MG63 (cell line): ENCODE results near the gene TSHZ3. TPM values are rescaled to one million over a fixed set of nuclear protein-coding genes. Genes with fewer than 3 reads are reported as not detected.

Experiments
- DNase-seq: peaks from one replicate; pipeline ENCODE4 v3.0.0-alpha.2; 2020
- H3K27me3 ChIP-seq: fragments of 250-450 bp; sonication (Bioruptor Pico); 2 replicates; pipeline ENCODE4 v1.5.1; 2020; ENCODE audit warnings: mild to moderate bottlenecking, moderate library complexity
- H3K36me3 ChIP-seq: fragments of 250-450 bp; sonication (Bioruptor Pico); 2 replicates; pipeline ENCODE4 v1.5.1; 2020; ENCODE audit warnings: mild to moderate bottlenecking, moderate library complexity
- H3K4me3 ChIP-seq: fragments of 250-450 bp; sonication (Bioruptor Pico); 2 replicates; pipeline ENCODE4 v1.5.1; 2020; ENCODE audit warnings: mild to moderate bottlenecking, moderate library complexity
- H3K9me3 ChIP-seq: fragments of 250-450 bp; sonication (Bioruptor Pico); 2 replicates; pipeline ENCODE4 v1.5.1; 2020; ENCODE audit warnings: mild to moderate bottlenecking, moderate library complexity
- total RNA-seq: library from RNA; depleted of rRNA; stranded (reverse); fragments of >200 nt; shearing (Covaris generic); gene quantifications from 2 replicates; pipeline ENCODE4 v1.2.3, GENCODE V29; 2014; ENCODE audit warnings: low replicate concordance

The TSHZ3 gene
- total RNA-seq, 1 experiment from 2014 or later, result 2.6 TPM

DNA sequence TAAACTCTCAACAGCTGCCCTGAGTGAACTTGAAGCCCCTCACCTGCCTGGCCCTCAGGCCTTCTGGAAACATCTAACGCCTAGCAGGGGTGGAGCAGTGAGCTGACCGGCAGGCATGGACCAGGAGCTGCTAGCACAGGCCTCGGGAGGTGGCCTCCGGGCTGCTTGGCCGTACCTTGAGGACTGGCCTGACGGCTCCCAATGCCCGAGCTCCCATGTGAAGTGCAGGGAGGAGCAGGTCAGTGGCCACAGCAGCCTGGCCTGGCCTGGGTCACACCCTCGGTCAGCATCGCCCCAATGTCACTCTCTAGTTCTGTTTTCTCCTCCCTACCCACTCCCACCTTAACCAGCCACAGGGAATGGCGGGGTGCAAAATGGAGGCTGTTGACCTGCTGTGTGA is 19.0 kb downstream of the TSHZ3 start:
- Histone ChIP-seq H3K4me3 (no peak overlapping the region), H3K36me3 (peaks cover 10% of the 10 kb centered on the region), H3K9me3 (no peaks in the 10 kb centered on the region), H3K27me3 (no peaks in the 10 kb centered on the region)
- DNase-seq, result no peak

DNA sequence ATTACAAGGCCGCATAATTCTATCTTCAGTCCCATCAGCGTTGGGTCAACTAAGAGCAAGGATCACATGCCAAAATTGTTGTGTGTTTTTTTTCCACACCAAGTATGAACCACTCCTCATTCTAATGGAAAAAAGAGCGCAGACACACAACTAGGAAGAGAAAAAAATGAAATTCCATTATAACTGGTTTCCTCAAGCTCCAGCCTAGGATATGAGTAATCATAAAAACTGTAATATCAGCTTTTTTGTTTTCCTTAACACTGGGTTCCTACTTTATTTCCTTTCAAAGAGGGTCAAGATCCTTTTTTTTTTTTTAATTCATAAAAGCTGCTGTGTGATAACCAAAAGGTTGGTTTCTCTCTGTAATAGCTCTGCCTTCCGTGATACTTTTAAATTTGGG is 19.4 kb downstream of the TSHZ3 start:
- peaks cover 11% of the 10 kb centered on the region for H3K36me3 ChIP-seq
- H3K27me3 ChIP-seq, result no peaks in the 10 kb centered on the region
- no peak overlapping the region for H3K4me3 ChIP-seq
- H3K9me3 ChIP-seq, result no peaks in the 10 kb centered on the region
- no peak for DNase-seq

DNA sequence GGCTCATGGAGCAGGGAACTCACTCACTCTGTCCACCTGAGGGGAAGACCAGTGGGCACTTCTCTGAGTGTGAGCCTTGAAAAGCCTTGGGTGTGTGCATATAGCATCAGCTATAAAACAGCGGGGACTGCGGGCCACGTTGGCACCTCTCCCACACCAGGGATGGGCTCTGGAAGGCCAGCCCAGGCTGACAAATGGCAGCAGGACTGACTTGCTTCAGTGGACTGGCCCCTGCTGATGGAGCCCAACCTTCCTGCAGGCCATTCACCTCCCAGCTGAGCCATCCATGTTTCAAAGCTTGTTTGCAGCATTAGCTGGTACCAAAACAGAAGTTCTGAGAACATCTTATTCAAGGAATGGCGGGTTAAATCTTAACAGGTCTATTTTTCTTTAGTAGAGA is 21.0 kb downstream of the TSHZ3 start:
- H3K27me3 ChIP-seq, result no peaks in the 10 kb centered on the region
- peaks cover 11% of the 10 kb centered on the region for H3K36me3 ChIP-seq
- DNase-seq, result no peak
- no peak overlapping the region for H3K4me3 ChIP-seq
- no peaks in the 10 kb centered on the region for H3K9me3 ChIP-seq

DNA sequence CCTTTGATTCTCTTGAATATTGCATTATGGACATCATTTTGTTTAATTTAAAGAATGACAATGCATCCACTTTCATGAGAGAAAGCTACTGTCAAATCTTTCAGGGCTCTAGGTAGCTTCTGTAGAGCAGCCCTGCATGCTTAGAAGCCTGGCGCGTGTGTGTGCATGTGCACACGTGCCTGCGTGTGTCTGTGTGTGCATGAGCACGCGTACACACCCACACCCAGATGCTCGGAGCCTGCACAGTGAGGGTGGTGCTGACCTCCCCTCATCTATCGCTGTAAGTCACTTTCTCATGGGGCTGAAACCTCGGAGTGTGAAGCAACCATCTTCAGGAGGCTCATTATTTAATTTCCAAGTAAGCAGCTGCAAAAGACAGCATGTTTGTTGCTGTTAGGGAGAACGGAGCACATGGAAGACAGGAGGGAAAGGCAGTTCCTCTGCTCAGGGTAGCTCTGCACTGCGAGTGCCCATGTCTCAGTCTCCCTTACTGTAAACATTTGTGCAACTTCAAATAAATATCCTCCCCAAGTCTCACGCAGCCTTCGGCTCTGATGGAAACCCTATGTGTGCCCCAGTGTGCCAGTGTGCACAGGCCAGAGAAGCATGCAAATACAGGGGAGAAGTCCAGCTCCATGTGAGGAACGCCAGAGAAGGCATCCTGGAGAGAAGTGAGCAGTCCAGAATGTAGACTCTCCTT is 22.8 kb downstream of the TSHZ3 start:
- Histone ChIP-seq H3K36me3 (peaks cover 19% of the 10 kb centered on the region), H3K27me3 (no peaks in the 10 kb centered on the region), H3K9me3 (no peaks in the 10 kb centered on the region), H3K4me3 (no peak overlapping the region)
- no peak for DNase-seq

DNA sequence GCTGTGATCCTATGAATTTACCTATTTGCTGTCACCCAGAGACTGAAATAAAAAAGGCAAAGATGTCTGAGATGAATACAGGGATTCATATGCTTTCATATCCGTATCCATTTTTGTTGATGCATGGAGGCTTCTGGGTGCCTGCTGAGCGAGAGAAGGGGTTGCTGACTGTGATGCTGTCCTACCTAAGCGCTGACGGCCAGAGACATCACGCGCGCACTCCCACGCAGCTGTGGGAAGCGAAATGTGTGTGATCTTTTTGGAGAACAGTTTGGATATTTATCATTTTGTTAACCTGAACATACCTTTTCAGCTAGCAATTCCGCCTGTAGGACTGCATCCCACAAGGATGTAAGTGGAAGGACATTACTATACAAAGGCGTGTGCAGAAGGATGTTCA is 23.9 kb downstream of the TSHZ3 start:
- H3K9me3 ChIP-seq, result no peaks in the 10 kb centered on the region
- H3K4me3 ChIP-seq, result no peak overlapping the region
- DNase-seq, result no peak
- H3K27me3 ChIP-seq, result no peaks in the 10 kb centered on the region
- H3K36me3 ChIP-seq, result peaks cover 17% of the 10 kb centered on the region

DNA sequence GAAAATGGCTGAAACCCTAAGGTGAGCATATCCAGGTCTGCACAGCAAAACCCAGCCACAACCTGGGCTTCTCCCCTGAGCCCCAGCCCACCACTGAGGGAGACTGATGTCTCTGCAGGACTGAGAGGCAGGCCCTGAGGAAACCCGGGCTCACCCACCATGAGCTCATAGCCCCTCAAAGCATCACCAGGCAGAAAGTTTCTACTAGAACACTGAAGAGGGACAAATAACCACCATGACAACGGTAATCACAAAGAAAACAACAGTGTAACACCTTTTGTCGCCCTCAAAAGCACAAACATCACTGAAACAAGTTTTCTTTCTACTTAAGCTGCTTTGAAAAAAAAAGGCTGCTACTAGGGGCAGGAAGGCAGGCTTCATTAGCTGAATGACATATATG is 29.8 kb downstream of the TSHZ3 start:
- no peak for DNase-seq
- peaks cover 9% of the 10 kb centered on the region for H3K36me3 ChIP-seq

DNA sequence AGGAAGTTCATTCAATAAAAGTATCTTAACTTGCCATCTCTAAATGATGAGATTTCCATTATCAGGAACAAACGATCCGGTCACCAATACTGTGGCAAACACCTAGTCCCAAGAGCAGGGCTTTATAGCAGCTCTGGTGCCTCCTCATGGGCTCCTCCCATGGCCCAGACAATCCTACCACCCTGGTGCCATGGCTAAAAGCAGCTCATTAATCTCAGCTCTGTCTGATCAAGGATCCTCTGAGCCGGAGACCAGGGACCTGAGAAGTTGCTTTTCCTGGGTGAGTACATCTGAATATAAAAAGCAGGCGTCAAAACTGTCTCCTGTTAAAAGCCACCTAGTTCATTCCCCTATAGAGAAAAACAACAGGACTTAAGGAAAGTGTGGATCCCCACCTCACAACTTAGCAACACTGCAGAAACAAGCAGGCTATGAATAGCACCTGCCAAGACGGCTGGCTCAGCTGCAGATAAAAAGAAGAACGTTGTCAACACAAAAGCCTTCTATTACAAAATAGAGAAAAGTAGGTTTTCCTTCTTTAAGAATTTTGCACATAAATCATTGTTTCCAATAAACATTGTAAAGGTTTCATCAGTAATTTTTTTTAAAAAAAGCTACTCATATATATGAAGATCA is 30.3 kb downstream of the TSHZ3 start:
- DNase-seq, result no peak
- no peaks in the 10 kb centered on the region for H3K27me3 ChIP-seq
- H3K36me3 ChIP-seq, result peaks cover 9% of the 10 kb centered on the region
- no peaks in the 10 kb centered on the region for H3K9me3 ChIP-seq
- H3K4me3 ChIP-seq, result no peak overlapping the region

More for the DNA sequence above, 29.8 kb downstream of the TSHZ3 start:
- no peaks in the 10 kb centered on the region for H3K9me3 ChIP-seq
- H3K4me3 ChIP-seq, result no peak overlapping the region
- H3K27me3 ChIP-seq, result no peaks in the 10 kb centered on the region

DNA sequence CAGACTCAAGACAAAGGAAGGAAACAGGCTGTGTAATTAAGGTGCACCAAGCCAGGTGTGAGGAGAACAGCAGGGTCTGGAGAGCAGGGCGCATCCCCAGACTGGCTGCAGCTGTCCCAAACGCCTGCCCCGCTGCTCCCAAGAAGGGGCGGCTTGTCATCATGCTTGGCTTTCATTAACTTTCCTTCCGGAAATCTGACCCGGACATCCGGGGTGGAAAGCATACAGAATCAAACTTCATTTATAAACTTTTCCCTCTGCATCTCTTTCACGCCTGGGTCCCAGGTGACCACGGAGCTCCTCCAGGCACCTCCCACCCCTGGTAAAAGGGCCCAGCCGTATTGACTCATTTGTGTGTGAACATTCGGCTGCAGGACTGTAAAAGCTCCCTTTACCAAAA is 31.7 kb downstream of the TSHZ3 start:
- no peak for DNase-seq
- Histone ChIP-seq H3K27me3 (no peaks in the 10 kb centered on the region), H3K9me3 (no peaks in the 10 kb centered on the region), H3K36me3 (peaks cover 6% of the 10 kb centered on the region), H3K4me3 (no peak overlapping the region)

DNA sequence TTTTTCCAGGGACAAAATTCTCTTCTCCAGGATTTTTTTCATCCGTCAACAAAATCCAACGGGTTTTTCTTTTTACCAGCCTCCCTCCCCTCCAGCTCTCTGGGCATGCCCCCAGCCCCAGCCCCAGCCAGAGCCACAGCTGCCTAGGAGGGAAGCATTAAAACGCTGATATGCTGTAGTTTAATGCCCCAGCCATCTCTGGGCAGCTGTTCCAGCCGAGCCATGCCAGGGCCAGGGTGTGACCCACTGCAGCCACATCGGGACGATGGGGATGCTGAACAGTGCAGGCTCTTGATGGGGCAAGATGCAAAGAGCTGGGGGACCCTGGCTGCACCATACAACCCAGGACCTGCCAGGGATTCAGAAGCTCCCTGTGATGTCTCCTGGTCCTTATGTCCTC is 32.1 kb downstream of the TSHZ3 start:
- no peaks in the 10 kb centered on the region for H3K27me3 ChIP-seq
- no peak for DNase-seq
- H3K36me3 ChIP-seq, result peaks cover 3% of the 10 kb centered on the region
- no peak overlapping the region for H3K4me3 ChIP-seq
- H3K9me3 ChIP-seq, result no peaks in the 10 kb centered on the region

DNA sequence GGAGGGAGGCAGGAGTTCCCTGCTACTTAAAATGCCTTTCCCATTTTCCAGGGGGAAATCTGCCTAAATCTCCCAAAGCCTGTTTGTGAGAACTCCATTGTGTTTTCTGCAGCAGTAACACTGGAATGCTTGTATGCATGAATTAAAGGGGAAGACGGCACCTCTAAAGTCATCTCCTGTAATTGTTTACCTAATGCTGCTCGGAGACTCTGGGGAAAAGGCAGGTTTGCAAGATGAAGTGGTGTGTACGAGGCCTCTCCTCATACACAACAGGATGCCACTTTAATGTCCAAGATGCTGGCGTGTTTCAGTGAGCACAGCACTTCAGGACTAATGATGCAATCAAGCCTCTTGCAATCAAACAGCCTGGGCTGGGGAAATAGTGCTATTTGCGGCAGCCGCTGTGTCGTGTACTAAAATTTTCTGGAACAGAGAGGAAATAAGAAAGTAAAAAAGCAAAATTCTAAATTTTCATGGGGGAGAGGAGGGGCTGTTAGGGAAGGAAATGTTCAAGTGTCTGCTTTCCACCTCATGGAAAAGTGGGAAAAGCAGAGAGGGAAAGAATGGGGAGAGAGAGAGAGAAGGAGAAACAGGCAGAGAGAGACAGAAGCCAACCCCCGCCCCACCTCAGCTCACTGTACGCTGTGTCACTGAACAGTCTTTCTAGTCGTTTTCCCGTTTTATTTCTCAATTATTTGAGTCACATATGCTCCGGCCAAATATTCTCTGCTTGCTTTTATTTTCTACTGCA is 32.9 kb downstream of the TSHZ3 start:
- no peaks in the 10 kb centered on the region for H3K27me3 ChIP-seq
- H3K36me3 ChIP-seq, result peaks cover 8% of the 10 kb centered on the region
- no peak overlapping the region for H3K4me3 ChIP-seq
- H3K9me3 ChIP-seq, result no peaks in the 10 kb centered on the region
- peak; percentile 53 for DNase-seq

DNA sequence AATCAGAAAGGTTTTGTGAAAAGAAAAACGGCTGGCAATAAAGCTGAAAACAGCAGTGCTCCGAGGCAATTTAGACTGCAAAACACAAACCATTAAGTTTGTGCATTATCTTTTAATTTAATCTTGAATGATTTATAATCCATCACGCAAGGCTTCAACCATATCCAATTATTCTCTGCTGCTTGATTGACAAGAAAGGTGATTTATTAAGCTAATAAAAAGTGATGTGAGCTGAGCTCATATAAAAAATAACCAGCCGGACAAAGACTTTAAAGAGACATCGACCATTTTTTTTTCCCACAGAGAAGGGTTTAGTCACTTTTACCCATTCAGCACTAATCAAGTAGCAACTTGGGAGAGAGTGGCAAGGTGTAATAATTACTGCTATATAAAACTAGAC is 33.6 kb downstream of the TSHZ3 start:
- Histone ChIP-seq H3K36me3 (peaks cover 11% of the 10 kb centered on the region), H3K27me3 (no peaks in the 10 kb centered on the region), H3K9me3 (no peaks in the 10 kb centered on the region), H3K4me3 (no peak overlapping the region)
- DNase-seq, result no peak

DNA sequence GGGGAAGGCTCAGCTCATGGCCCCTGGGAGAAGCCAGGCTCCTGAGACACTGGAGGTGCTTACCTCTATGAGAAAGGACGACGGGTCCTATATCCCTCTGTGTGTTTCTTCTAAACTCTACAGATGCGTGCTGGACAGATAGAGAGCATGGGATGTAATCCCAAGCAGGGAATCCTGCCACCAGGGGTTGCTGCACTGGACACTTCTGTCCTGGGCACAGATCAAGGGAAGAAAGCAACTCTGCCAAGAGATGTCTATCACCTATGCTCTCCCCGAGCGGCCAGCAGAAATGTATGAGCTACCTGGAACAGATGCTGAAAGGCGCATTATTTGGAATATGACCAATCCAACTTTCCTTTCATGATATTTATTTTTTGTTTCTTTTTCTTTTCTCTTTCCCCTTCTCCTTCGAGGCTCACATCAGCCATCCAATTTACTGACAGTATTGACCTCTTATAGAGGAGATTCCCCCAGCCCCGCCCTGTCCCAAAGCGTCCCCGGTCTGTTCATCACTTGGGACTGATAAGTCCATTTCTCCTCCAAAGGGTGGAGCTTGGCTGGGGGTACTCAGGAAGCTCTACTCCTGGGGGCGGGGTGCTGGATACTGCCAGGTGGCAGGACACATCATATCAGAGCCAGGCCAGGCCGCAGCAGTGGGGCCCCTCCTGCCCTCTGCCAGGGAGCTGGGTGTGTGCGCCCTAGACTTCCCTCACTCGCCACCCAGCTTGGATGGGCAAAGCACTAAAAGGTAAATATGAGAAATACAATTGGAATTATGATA is 34.2 kb downstream of the TSHZ3 start:
- Histone ChIP-seq H3K4me3 (no peak overlapping the region), H3K27me3 (no peaks in the 10 kb centered on the region), H3K9me3 (no peaks in the 10 kb centered on the region), H3K36me3 (peaks cover 12% of the 10 kb centered on the region)
- no peak for DNase-seq

DNA sequence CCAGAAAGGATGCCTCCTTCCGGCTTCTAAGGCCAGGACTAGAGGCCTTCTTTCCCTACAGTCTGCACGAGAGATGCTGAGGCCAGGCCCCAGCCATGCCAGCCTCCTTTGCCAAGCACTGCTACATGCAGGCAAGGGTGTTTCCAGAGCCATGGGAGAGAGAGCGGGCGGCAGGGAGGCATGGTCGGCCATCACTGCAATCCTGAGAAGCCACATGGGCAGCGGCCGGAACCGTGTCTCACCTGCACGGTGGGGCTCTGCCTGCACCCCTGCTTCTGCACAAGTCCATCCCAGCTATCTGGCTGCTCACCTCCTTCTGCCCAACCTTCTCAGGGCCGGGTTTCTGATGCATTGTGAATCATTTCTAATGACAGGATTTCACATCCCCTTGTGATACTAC is 35.1 kb downstream of the TSHZ3 start:
- Histone ChIP-seq H3K27me3 (no peaks in the 10 kb centered on the region), H3K9me3 (no peaks in the 10 kb centered on the region), H3K36me3 (peaks cover 13% of the 10 kb centered on the region), H3K4me3 (no peak overlapping the region)
- no peak for DNase-seq

DNA sequence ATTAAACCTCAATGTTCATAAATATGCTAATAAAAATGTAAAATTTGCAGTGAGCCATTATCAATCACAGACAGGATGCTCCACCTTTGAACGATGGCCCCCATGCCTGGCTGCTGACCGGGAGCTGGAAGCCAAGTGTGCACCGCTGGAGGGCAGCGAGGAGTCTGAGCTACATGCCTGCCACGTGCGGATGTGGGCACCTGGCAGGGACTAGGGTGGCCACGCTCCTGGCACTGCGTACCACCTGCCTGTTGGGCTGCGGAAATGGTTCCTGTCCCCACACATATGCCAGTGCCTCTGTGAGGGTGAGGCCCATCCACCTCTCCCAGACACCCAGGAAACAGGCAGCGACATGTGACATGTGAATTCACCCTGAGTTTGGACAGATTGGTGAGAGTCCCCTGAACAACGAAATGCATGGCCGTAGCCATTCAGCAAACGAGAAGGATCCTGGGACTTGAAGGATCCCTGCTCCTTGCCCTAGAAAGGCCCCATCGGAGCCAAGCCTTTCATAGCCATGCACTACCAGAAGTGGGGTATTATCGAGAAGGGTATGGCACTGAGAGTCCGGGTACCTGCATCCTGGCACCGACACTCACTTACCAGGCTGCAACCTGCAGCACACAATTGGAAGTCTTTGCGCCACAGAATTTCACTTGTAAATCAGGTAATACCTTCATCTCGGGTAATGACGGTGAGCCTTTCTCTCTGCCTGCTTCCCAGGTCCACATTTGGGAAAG is 35.8 kb downstream of the TSHZ3 start:
- H3K36me3 ChIP-seq, result peaks cover 13% of the 10 kb centered on the region
- no peak overlapping the region for H3K4me3 ChIP-seq
- H3K9me3 ChIP-seq, result no peaks in the 10 kb centered on the region
- H3K27me3 ChIP-seq, result no peaks in the 10 kb centered on the region
- no peak for DNase-seq

DNA sequence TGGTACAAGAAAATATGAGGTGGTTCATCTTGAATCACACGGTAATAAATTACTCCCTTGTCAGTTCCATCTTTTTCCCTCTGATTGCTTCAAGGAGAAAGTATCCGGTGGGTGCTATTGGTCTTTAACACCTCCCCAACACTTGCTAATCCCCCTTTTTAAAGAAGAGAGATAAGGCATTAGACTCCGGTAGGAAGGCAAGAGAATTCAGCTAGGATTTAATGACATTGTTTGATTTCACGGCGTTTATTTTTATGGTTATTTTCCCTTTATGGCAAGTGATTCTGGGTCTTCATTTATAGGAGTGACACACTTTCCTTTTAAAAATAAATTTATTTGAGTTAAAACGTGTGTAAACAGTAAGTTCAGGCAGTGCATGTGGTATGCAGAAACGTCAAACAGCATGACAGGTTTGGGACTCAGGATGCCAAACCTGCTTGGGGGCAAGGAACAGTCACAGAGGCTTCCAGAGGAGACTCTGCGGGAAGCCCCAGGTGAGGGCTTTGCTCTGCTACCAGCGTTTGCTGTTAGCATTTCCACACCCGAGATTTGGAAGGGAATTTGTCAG is 36.5 kb downstream of the TSHZ3 start:
- H3K4me3 ChIP-seq, result no peak overlapping the region
- no peak for DNase-seq

DNA sequence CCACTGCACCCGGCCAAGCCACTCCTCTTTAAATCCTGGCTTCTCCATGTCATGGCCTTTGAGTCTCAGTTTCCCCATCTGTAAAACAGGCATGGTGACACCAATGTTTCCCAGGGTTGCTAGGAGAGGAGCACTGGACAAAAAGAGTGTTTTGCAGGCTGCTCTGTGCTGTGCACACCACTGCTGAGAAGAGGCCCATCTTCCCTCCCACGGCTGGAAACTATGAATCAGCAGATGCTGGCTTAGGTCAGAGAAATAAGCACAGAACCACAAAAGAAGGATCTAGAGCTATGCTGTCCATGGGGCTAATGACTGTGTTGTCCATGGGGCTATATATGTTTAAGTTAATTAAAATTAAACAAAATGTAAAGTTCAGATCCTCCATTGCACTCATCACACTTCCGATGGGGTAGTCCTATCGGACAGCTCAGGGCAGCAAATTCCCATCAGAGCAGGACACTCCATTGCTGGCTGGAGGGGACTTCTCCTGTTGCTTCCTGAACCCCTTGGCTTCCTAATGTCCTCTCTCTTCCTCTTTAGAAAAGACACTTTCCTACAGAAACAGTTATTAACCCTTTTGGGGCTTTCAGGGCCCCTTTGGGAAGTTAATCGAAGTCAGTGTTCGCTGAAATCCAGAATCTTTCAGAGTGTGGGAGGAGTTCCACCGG is 37.1 kb downstream of the TSHZ3 start:
- no peaks in the 10 kb centered on the region for H3K9me3 ChIP-seq
- H3K36me3 ChIP-seq, result peaks cover 13% of the 10 kb centered on the region
- peak; percentile 70 for DNase-seq
- H3K4me3 ChIP-seq, result no peak overlapping the region
- no peaks in the 10 kb centered on the region for H3K27me3 ChIP-seq

More for the DNA sequence above, 36.5 kb downstream of the TSHZ3 start:
- Histone ChIP-seq H3K27me3 (no peaks in the 10 kb centered on the region), H3K9me3 (no peaks in the 10 kb centered on the region), H3K36me3 (peaks cover 13% of the 10 kb centered on the region)
